Ovary (tissue), 3 donors: ENCODE results near the gene SLC37A1.

Source experiments
- CTCF ChIP-seq, 3 donors: fragments of 450-650 bp in 2 of 3; fragments of 200-600 bp in 1 of 3; IDR thresholded peaks; one replicate each; pipeline versions ENCODE4 v1.5.1 to v1.8.0; 2016 to 2022; ENCODE audit warnings: antibody characterized with exemption in 3 of 3, mild to moderate bottlenecking in 1 of 3
- EP300 ChIP-seq: sonication (generic); formaldehyde crosslinking; IDR thresholded peaks from one replicate; pipeline ENCODE4 v1.6.1; 2017; ENCODE audit warnings: antibody characterized with exemption
- POLR2A ChIP-seq: fragments of 450-650 bp; IDR thresholded peaks from one replicate; pipeline ENCODE4 v1.6.1; 2017; ENCODE audit warnings: antibody characterized with exemption, mild to moderate bottlenecking, moderate library complexity
- donor health status: DM: no; HTN: no; CAD: no.

DNA sequence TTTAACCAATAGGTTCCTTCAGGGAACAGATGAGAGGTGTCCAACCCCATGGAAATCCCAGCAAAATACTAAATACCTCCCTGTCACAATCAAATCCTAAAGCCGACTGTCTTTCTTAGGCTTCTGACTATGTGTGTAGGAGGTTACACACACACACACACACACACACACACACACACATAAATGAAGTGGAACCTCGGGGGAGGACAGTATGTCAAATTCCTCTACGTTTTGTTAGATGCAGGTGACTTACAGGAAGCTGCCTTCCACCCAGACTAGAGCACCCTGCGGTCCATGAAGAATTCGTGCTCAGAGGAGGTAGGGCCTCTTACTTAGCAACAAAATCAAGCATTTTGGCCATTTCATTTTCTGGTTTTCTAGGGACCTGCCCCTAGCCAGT lies 34.1 kb upstream of the SLC37A1 start:
- TF ChIP-seq CTCF (IDR thresholded peaks at IDR 0.05) = no peak
- TF ChIP-seq POLR2A = no peak
- TF ChIP-seq EP300 = no peak
